HG03280 (cell line): Measurements from ENCODE around the gene GNG7.
"Not testable (repeated sequence)": the region's sequence is repeated elsewhere in the genome, so short reads cannot be mapped to it uniquely, and the experiment has no call there.

ENCODE experiments used
- ATAC-seq: cut with Tn5 transposase; IDR thresholded peaks from one replicate; pipeline ENCODE4 v1.9.1; 2021; ENCODE audit warnings: mild to moderate bottlenecking, moderate library complexity; ENCODE audit not compliant: unreplicated experiment

GNG7 gene

GRCh38 chr19:2646866-2647535 lies 55.5 kb downstream of the GNG7 start:
- ATAC-seq = no peak

GRCh38 chr19:2645826-2646225 lies 56.7 kb downstream of the GNG7 start:
- no peak for ATAC-seq

- not testable (repeated sequence) for ATAC-seq
Measured at GRCh38 chr19:2643123-2643737, 59.3 kb downstream of the GNG7 start.

- no peak for ATAC-seq
Measured at GRCh38 chr19:2641332-2641698, 61.2 kb downstream of the GNG7 start.

GRCh38 chr19:2640563-2641331 lies 61.7 kb downstream of the GNG7 start:
- ATAC-seq = no peak

- no peak for ATAC-seq
Measured at GRCh38 chr19:2639999-2640398, 62.5 kb downstream of the GNG7 start.

GRCh38 chr19:2638417-2638940 lies 64.0 kb downstream of the GNG7 start:
- ATAC-seq = no peak

- ATAC-seq = no peak
Measured at GRCh38 chr19:2636897-2637683, 65.4 kb downstream of the GNG7 start.

- ATAC-seq = no peak
Measured at GRCh38 chr19:2636141-2636896, 66.2 kb downstream of the GNG7 start.

- no peak for ATAC-seq
Measured at GRCh38 chr19:2634960-2635359, 67.5 kb downstream of the GNG7 start.

GRCh38 chr19:2634228-2634951 lies 68.1 kb downstream of the GNG7 start:
- ATAC-seq = no peak

GRCh38 chr19:2633693-2634075 lies 68.8 kb downstream of the GNG7 start:
- ATAC-seq = no peak

GRCh38 chr19:2631213-2631821 lies 71.2 kb downstream of the GNG7 start:
- ATAC-seq = no peak

GRCh38 chr19:2630352-2631001 lies 72.0 kb downstream of the GNG7 start:
- no peak for ATAC-seq

GRCh38 chr19:2629491-2630351 lies 72.8 kb downstream of the GNG7 start:
- no peak for ATAC-seq

- no peak for ATAC-seq
Measured at GRCh38 chr19:2628597-2628996, 73.9 kb downstream of the GNG7 start.

GRCh38 chr19:2627855-2628254 lies 74.6 kb downstream of the GNG7 start:
- no peak for ATAC-seq

- ATAC-seq = no peak
Measured at GRCh38 chr19:2627319-2627829, 75.1 kb downstream of the GNG7 start.
